Testis (tissue), 3 donors: ENCODE measurements around the gene HOXC9. TPM values are rescaled to one million over a fixed set of nuclear protein-coding genes. Genes with fewer than 3 reads are reported as not detected.

Experiments used
- DNase-seq: peaks from one replicate; pipeline ENCODE4 v3.0.0-alpha.2; 2019
- H3K27ac ChIP-seq, 2 donors: fragments of 200-600 bp; sonication (generic); one replicate each; pipeline ENCODE4 v1.5.1; 2019
- H3K27me3 ChIP-seq: fragments of 200-600 bp; sonication (generic); one replicate; pipeline ENCODE4 v1.5.1; 2019
- H3K36me3 ChIP-seq: fragments of 200-600 bp; sonication (generic); one replicate; pipeline ENCODE4 v1.5.1; 2017; ENCODE audit warnings: low read depth; ENCODE audit errors: missing control alignments
- H3K4me1 ChIP-seq: fragments of 200-600 bp; sonication (generic); one replicate; pipeline ENCODE4 v1.5.1; 2019
- H3K4me3 ChIP-seq, 2 donors: fragments of 200-600 bp; sonication (generic); one replicate each; pipeline ENCODE4 v1.5.1; 2017 to 2019
- H3K9me3 ChIP-seq: fragments of 200-600 bp; sonication (generic); one replicate; pipeline ENCODE4 v1.5.1; 2017
- POLR2A ChIP-seq: fragments of 450-650 bp; IDR thresholded peaks from one replicate; pipeline ENCODE4 v1.6.1; 2017; ENCODE audit warnings: antibody characterized with exemption, mild to moderate bottlenecking, moderate library complexity
- WGBS, 2 donors: methylation state at CpG; one replicate each; pipeline ENCODE4 v1.1.5; 2018; 5-methylcytosine and 5-hydroxymethylcytosine counted together
- intact Hi-C: fragments of 100-400 bp; cut with DNase I; formaldehyde crosslinking; loops from one replicate; pipeline ENCODE4 v1.15.1; 2023; ENCODE audit warnings: low total_unique reads
- polyA plus RNA-seq: library from polyadenylated mRNA; stranded (reverse); fragments of 350-450 nt; fragmentation: Illumina TruSeq; extraction: RNeasy Lipid Tissue Mini Kit (QIAGEN cat#74804); gene quantifications from one replicate; pipeline ENCODE4 v1.2.3, GENCODE V29; 2014; ENCODE audit warnings: low read depth, low replicate concordance; ENCODE audit not compliant: insufficient read depth
- total RNA-seq, 2 donors: library from RNA; depleted of rRNA; stranded (reverse); fragments of >200 nt; gene quantifications; one replicate each; pipeline ENCODE4 v1.2.3, GENCODE V29; 2016
- TF ChIP-seq, protein P1 (sequence below), 3 experiments: fragments of 450-650 bp in 2 of 3; fragments of 200-600 bp in 1 of 3; sonication (generic) in 1 of 3; IDR thresholded peaks; one replicate each; pipeline ENCODE4 v1.5.1; 2016 to 2019; ENCODE audit warnings: antibody characterized with exemption in 3 of 3, mild to moderate bottlenecking in 2 of 3, moderate library complexity in 1 of 3

HOXC9 gene
- total and polyA plus RNA-seq, 3 donors from 2014 or later, result 2.4 to 7.8 (median 6.6) TPM

GRCh38 chr12:53980104-53980801 lies 19.7 kb upstream of the HOXC9 start:
- Histone ChIP-seq H3K36me3 (no peaks in the 10 kb centered on the region), H3K4me1 (peaks cover 9% of the 10 kb centered on the region), H3K27me3 (peaks cover 4% of the 10 kb centered on the region), H3K27ac (no peak overlapping the region), H3K9me3 (no peaks in the 10 kb centered on the region), H3K4me3 (no peak overlapping the region)
- DNase-seq, result no peak
- WGBS, 2 donors, result 68 to 74% methylated on average over 6 to 7 of the region's 7 CpGs
- intact Hi-C loops, result loop anchor here (10.0 kb wide), 1 partner anchor 205 kb away; no protein-coding TSS in a partner anchor
- TF ChIP-seq, protein P1, sequence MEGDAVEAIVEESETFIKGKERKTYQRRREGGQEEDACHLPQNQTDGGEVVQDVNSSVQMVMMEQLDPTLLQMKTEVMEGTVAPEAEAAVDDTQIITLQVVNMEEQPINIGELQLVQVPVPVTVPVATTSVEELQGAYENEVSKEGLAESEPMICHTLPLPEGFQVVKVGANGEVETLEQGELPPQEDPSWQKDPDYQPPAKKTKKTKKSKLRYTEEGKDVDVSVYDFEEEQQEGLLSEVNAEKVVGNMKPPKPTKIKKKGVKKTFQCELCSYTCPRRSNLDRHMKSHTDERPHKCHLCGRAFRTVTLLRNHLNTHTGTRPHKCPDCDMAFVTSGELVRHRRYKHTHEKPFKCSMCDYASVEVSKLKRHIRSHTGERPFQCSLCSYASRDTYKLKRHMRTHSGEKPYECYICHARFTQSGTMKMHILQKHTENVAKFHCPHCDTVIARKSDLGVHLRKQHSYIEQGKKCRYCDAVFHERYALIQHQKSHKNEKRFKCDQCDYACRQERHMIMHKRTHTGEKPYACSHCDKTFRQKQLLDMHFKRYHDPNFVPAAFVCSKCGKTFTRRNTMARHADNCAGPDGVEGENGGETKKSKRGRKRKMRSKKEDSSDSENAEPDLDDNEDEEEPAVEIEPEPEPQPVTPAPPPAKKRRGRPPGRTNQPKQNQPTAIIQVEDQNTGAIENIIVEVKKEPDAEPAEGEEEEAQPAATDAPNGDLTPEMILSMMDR (IDR thresholded peaks at IDR 0.05), result no peak
- no peak for TF ChIP-seq POLR2A

- no peak overlapping the region for H3K27ac ChIP-seq
- TF ChIP-seq POLR2A, result no peak
- TF ChIP-seq, protein P1 (IDR thresholded peaks at IDR 0.05), result no peak
- DNase-seq, result no peak
- WGBS, 2 donors, result 73 to 78% methylated on average over 15 of the region's 15 CpGs
- H3K4me1 ChIP-seq, result peaks cover 14% of the 10 kb centered on the region
- H3K27me3 ChIP-seq, result peaks cover 4% of the 10 kb centered on the region
- no peaks in the 10 kb centered on the region for H3K36me3 ChIP-seq
- no peak overlapping the region for H3K4me3 ChIP-seq
- intact Hi-C loops, result loop anchor here (10.0 kb wide), 1 partner anchor 206 kb away; no protein-coding TSS in a partner anchor
- no peaks in the 10 kb centered on the region for H3K9me3 ChIP-seq
Measured at GRCh38 chr12:53980802-53981496, 19.0 kb upstream of the HOXC9 start.

GRCh38 chr12:53981634-53982565 lies 18.1 kb upstream of the HOXC9 start:
- Histone ChIP-seq H3K4me1 (peaks cover 19% of the 10 kb centered on the region), H3K27ac (no peak overlapping the region), H3K4me3 (no peak overlapping the region), H3K27me3 (no peaks in the 10 kb centered on the region), H3K9me3 (no peaks in the 10 kb centered on the region), H3K36me3 (no peaks in the 10 kb centered on the region)
- TF ChIP-seq, protein P1 (IDR thresholded peaks at IDR 0.05), result no peak
- no peak for TF ChIP-seq POLR2A
- no peak for DNase-seq
- WGBS, 2 donors, result 36 to 45% methylated on average over 30 of the region's 30 CpGs
- intact Hi-C loops, result loop anchor here (10.0 kb wide), 1 partner anchor 207 kb away; no protein-coding TSS in a partner anchor

DNA sequence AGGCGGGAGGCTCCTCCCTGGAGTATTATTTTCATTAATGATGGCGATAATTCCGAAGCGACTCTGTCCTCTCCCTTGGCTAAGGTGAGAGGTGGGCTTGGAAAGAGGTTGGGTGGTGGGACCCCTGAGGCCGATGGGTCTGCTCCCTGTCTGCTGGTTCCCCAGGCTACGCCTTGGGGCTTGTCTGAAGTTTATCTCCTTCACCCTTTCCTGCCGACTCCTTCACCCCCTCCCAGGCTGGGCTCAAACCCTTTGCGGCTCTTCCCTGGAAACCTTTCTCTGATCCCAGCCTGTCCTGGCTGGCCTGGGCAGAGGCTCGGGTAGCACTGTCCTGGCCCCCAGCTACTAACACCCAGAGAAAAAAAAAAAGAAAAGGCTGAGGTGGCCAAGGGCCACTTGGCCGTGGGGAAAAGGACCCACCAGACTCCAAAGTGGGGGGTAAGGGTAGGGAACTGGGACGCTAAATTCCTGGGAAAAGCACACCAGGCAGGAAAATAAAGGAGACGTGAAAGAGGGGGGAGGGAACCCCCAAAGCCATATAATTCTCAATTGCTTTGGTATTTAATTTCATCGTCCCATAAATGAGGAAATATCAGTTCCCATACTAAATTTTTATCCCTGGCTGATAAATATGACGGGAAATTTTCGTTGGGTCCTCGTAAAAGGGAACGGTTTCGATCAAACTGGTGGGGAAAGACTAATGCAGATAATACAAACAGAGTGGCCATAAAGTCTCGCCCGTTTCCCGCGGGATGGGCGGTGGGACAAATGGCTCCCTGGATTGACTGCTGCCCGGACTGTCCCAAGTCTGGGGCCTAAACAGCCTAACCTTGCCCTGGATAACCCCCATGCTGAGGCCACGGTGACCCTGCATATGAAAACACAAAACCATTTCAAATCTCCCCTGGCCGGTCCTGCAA lies 17.1 kb upstream of the HOXC9 start:
- TF ChIP-seq POLR2A, result no peak
- TF ChIP-seq, protein P1 (IDR thresholded peaks at IDR 0.05), result no peak
- Histone ChIP-seq H3K36me3 (no peaks in the 10 kb centered on the region), H3K27me3 (no peaks in the 10 kb centered on the region), H3K9me3 (no peaks in the 10 kb centered on the region), H3K4me3 (no peak overlapping the region), H3K4me1 (peaks cover 19% of the 10 kb centered on the region), H3K27ac (no peak overlapping the region)
- DNase-seq, result no peak
- intact Hi-C loops, result loop anchor here (10.0 kb wide), 1 partner anchor 208 kb away; no protein-coding TSS in a partner anchor
- WGBS, 2 donors, result 24 to 36% methylated on average over 26 of the region's 26 CpGs
